Gastroesophageal sphincter (tissue), 4 donors: ENCODE measurements around the gene IKBKE. TPM values are rescaled to one million over a fixed set of nuclear protein-coding genes. Genes with fewer than 3 reads are reported as not detected.
A peak's percentile ranks its signal among the peaks of the same experiment; 100 is the strongest.

Experiments
- ATAC-seq: fragments of 150-250 bp; one replicate; pipeline ENCODE4 v1.9.1; 2016; ENCODE audit warnings: mild to moderate bottlenecking, moderate library complexity
- H3K27ac ChIP-seq, 4 donors: fragments of 200-600 bp; sonication (generic) in 3 of 4; 1 replicate in 3 of 4; 2 replicates in 1 of 4; pipeline ENCODE4 v1.5.1; 2016 to 2019
- H3K27me3 ChIP-seq: fragments of 200-600 bp; sonication (generic); one replicate; pipeline ENCODE4 v1.5.1; 2019
- H3K36me3 ChIP-seq, 2 donors: fragments of 200-600 bp; sonication (generic); one replicate each; pipeline ENCODE4 v1.5.1; 2019; ENCODE audit warnings: control low read depth in 1 of 2
- H3K4me1 ChIP-seq, 3 donors: fragments of 200-600 bp; sonication (generic); 1 replicate in 2 of 3; 2 replicates in 1 of 3; pipeline ENCODE4 v1.5.1; 2016 to 2019; ENCODE audit warnings: control low read depth in 2 of 3
- H3K4me3 ChIP-seq, 2 donors: fragments of 200-600 bp; sonication (generic); one replicate each; pipeline ENCODE4 v1.5.1; 2019; ENCODE audit warnings: mild to moderate bottlenecking in 1 of 2, moderate library complexity in 1 of 2
- H3K9me3 ChIP-seq, 3 donors: fragments of 200-600 bp; sonication (generic); one replicate each; pipeline ENCODE4 v1.5.1; 2017 to 2019; ENCODE audit warnings: control low read depth in 2 of 3
- CTCF ChIP-seq, 4 experiments: fragments of 200-600 bp in 2 of 4; fragments of 450-650 bp in 2 of 4; sonication (generic) in 1 of 4; IDR thresholded peaks; one replicate each; pipeline ENCODE4 v1.5.1; 2017 to 2019; ENCODE audit warnings: antibody characterized with exemption in 4 of 4, mild to moderate bottlenecking in 2 of 4, moderate library complexity in 2 of 4
- EP300 ChIP-seq: sonication (generic); formaldehyde crosslinking; IDR thresholded peaks from one replicate; pipeline ENCODE4 v1.6.1; 2017; ENCODE audit warnings: antibody characterized with exemption, mild to moderate bottlenecking
- POLR2A ChIP-seq, 2 donors: fragments of 450-650 bp; IDR thresholded peaks; one replicate each; pipeline ENCODE4 v1.6.1; 2017; ENCODE audit warnings: antibody characterized with exemption in 2 of 2, mild to moderate bottlenecking in 2 of 2, moderate library complexity in 1 of 2
- POLR2AphosphoS5 ChIP-seq: sonication (generic); formaldehyde crosslinking; IDR thresholded peaks from one replicate; pipeline ENCODE4 v1.6.1; 2017; ENCODE audit warnings: antibody characterized with exemption
- WGBS, 2 donors: methylation state at CpG; one replicate each; pipeline ENCODE4 v1.1.5; 2018; ENCODE audit warnings: low coverage in 1 of 2; 5-methylcytosine and 5-hydroxymethylcytosine counted together
- total RNA-seq, 4 donors: library from RNA; depleted of rRNA; stranded (reverse); fragments of >200 nt; gene quantifications; one replicate each; pipeline ENCODE4 v1.1.0, GENCODE V29; 2016

The IKBKE gene
- total RNA-seq, 4 donors from 2014 or later = 2.2 to 3.9 (median 2.7) TPM

- no peak for TF ChIP-seq EP300
- Histone ChIP-seq H3K9me3 (no peaks in the 10 kb centered on the region), H3K27ac (peak overlapping the region in 3 of 4 donors; percentile 44 to 69 (median 49)), H3K4me1 (peaks cover 0 to 18% (median 0%) of the 10 kb centered on the region in 3 donors), H3K4me3 (no peak overlapping the region), H3K36me3 (peaks cover 0 to 87% of the 10 kb centered on the region in 2 donors), H3K27me3 (no peaks in the 10 kb centered on the region)
- WGBS, 2 donors = 50 to 70% methylated on average over 1 to 4 of the region's 4 CpGs
- no peak for ATAC-seq
Observed at GRCh38 chr1:206429421-206429820, 40.9 kb upstream of the IKBKE start.

GRCh38 chr1:206430031-206430983 lies 40.0 kb upstream of the IKBKE start:
- Histone ChIP-seq H3K36me3 (peaks cover 0 to 90% of the 10 kb centered on the region in 2 donors), H3K27ac (peak overlapping the region; percentile 20 to 69 (median 46)), H3K4me1 (peaks cover 0 to 18% (median 0%) of the 10 kb centered on the region in 3 donors), H3K4me3 (no peak overlapping the region), H3K27me3 (no peaks in the 10 kb centered on the region), H3K9me3 (no peaks in the 10 kb centered on the region)
- WGBS, 2 donors = 21 to 38% methylated on average over 6 to 9 of the region's 9 CpGs
- ATAC-seq = peak; percentile 74
- TF ChIP-seq POLR2A (IDR thresholded peaks at IDR 0.05) = no peak
- peak; percentile 80 for TF ChIP-seq POLR2AphosphoS5
- no peak for TF ChIP-seq EP300
- TF ChIP-seq CTCF (IDR thresholded peaks at IDR 0.05) = peak in 3 of 4 experiments; percentile 13 to 55 (median 23)

- Histone ChIP-seq H3K9me3 (no peaks in the 10 kb centered on the region), H3K27me3 (no peaks in the 10 kb centered on the region), H3K36me3 (peaks cover 0 to 95% of the 10 kb centered on the region in 2 donors), H3K4me3 (no peak overlapping the region), H3K27ac (no peak overlapping the region), H3K4me1 (peaks cover 0 to 5% (median 0%) of the 10 kb centered on the region in 3 donors)
- ATAC-seq = no peak
- TF ChIP-seq EP300 (no peak), POLR2AphosphoS5 (no peak), CTCF (IDR thresholded peaks at IDR 0.05) (no peak), POLR2A (IDR thresholded peaks at IDR 0.05) (no peak)
- WGBS, 2 donors = 57% methylated on average over 1 of the region's 1 CpG; no CpG with 5 or more reads in 1 of the 2 donors
Observed at GRCh38 chr1:206435445-206435844, 34.8 kb upstream of the IKBKE start.

DNA sequence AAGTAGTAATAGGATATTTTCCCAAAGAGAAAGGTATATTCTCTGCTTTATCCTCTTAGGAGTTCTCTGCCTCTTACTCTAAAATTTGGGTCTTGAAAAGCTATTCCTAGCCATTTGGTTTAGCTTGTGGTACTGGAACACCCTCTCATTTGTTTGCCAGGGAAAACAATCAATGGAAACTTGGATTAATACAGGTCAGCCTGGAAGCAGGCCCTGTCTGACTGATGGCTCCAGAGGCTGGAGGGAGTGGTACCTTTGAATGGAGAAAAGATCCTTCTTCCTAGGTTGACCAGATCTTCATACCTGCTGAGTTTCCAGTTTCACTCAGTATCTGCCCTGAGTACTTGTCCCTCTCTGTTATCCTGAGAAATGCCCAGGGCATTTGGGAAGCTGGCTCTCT lies 31.7 kb upstream of the IKBKE start:
- H3K4me1 ChIP-seq = no peaks in the 10 kb centered on the region
- H3K9me3 ChIP-seq = no peaks in the 10 kb centered on the region
- ATAC-seq = no peak
- H3K4me3 ChIP-seq = no peak overlapping the region
- no peak overlapping the region for H3K27ac ChIP-seq
- no peaks in the 10 kb centered on the region for H3K27me3 ChIP-seq
- TF ChIP-seq EP300 (no peak), POLR2AphosphoS5 (no peak), CTCF (IDR thresholded peaks at IDR 0.05) (no peak), POLR2A (IDR thresholded peaks at IDR 0.05) (no peak)
- H3K36me3 ChIP-seq = peaks cover 0 to 95% of the 10 kb centered on the region in 2 donors

- WGBS, 2 donors = 80% methylated on average over 1 of the region's 2 CpGs; no CpG with 5 or more reads in 1 of the 2 donors
- no peak overlapping the region for H3K4me3 ChIP-seq
- H3K27me3 ChIP-seq = no peaks in the 10 kb centered on the region
- TF ChIP-seq CTCF (IDR thresholded peaks at IDR 0.05) (no peak), EP300 (no peak), POLR2A (IDR thresholded peaks at IDR 0.05) (no peak), POLR2AphosphoS5 (no peak)
- H3K27ac ChIP-seq = no peak overlapping the region
- H3K36me3 ChIP-seq = peaks cover 0 to 99% of the 10 kb centered on the region in 2 donors
- H3K4me1 ChIP-seq = no peaks in the 10 kb centered on the region
- no peaks in the 10 kb centered on the region for H3K9me3 ChIP-seq
- no peak for ATAC-seq
Observed at GRCh38 chr1:206439205-206439604, 31.1 kb upstream of the IKBKE start.
